Esophagus squamous epithelium (tissue), 4 donors: ENCODE results near the gene PPP2R2C.

Experiments used
- CTCF ChIP-seq, 6 experiments: fragments of 450-650 bp in 4 of 6; fragments of 200-600 bp in 2 of 6; sonication (generic) in 2 of 6; IDR thresholded peaks; one replicate each; pipeline ENCODE4 v1.5.1; 2016 to 2019; ENCODE audit warnings: antibody characterized with exemption in 6 of 6, mild to moderate bottlenecking in 4 of 6, moderate library complexity in 4 of 6
- POLR2A ChIP-seq, 4 donors: fragments of 450-650 bp; IDR thresholded peaks; one replicate each; pipeline ENCODE4 v1.6.1; 2017; ENCODE audit warnings: antibody characterized with exemption in 4 of 4, mild to moderate bottlenecking in 4 of 4, moderate library complexity in 3 of 4

GRCh38 chr4:6369924-6370645 lies 102.3 kb downstream of the PPP2R2C start:
- TF ChIP-seq CTCF (IDR thresholded peaks at IDR 0.05) = no peak
- TF ChIP-seq POLR2A (IDR thresholded peaks at IDR 0.05) = no peak
